ENCODE data around the gene CNGA1.
"Not testable (repeated sequence)": the region's sequence is repeated elsewhere in the genome, so short reads cannot be mapped to it uniquely, and the experiment has no call there.

Gene CNGA1

DNA sequence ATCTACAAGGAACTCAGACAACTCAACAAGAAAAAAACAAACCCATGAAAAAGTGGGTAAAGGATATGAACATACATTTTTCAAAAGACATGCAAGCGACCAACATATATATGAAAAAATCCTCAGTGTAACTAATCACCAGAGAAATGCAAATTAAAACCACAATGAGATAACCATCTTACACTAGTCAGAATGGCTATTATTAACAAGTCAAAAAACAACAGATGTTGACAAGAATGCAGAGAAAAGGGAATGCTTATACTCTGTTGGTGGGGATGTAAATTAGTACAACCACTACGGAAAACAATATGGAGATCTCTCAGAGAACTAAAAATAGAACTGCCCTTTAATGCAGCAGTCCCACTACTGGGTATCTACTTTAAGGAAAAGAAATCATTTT is 12.2 kb upstream of the CNGA1 start:
- DNase-seq: no peak

DNA sequence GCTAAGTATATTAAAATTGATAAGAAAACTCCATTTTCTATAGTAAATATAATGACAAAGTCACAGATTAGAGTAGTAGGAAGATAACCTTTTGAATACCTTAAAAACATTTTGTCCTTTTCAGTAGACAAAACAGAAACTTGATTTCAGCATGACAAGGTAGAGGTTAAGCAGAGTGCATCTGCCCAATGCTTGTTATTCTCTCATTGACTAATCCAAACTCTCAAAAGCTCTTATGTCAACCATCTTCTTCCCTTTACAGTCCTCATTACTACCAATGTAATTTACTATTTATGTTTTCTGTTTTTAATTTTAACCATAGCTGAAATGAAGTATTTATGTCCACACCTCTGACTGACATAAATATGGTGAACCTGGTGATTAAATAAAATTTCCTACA is 11.2 kb upstream of the CNGA1 start:
- no peak for DNase-seq

DNA sequence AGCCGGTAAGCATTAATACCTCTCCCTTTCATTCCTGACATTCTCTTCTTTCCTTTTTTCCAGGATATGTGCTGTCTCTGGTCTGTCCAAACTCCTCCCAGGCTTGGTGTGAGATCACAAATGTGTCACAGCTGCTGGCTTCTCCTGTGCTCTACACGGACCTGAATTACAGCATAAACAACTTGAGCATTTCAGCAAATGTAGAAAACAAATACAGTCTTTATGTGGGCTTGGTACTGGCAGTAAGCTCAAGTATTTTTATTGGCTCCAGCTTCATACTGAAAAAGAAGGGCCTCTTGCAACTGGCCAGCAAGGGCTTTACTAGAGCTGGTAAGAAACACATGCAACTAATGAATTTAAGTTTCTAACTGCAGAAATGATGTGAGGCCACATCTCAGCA is 8.5 kb upstream of the CNGA1 start:
- peak; percentile 71 for DNase-seq

DNA sequence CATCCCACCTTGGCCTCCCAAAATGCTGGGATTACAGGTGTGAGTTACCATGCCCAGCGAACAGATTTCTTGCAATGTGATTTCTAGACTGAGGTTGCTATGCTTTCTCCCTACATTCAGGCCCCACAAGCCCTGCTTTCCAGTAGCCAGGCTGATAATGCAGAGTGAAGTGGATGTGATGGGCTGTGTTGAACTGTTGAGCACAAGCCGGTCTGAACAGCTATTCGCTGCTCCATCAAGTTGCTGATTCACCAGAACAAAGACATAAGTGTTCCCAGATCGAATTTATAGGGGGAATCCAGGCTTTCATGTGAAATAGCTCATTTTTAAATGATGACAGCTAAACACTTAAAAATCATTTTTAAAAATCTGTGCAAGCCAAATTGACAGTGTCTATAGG is 8.0 kb upstream of the CNGA1 start:
- no peak for DNase-seq

DNA sequence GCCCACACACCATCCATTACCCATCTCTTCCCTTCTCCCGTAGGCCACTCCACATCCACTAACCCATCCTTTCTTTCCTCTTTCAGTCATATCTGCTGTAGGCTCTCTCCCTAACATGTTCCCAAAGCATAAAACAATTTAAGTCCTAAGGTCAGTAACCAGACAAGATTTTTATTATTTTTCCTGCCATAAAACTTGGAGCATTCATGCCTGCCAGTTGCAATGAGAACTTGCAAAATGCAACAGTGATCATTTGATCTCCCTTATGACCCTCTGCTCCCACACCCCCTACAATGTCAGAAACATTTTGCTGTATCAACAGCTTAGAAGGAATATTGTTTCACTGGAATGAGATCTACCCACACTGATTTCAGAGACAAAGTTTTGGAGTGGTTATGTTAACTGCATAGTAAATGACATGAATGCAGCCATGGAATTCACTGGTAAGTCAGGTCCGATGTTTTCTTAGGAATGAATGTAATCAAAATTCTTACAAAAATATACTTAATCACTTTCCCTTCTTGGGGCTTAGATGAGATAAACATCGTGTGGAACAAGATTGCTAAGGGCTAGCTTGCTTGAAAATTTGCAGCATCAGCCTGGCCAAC is 5.8 kb upstream of the CNGA1 start:
- no peak for DNase-seq

DNA sequence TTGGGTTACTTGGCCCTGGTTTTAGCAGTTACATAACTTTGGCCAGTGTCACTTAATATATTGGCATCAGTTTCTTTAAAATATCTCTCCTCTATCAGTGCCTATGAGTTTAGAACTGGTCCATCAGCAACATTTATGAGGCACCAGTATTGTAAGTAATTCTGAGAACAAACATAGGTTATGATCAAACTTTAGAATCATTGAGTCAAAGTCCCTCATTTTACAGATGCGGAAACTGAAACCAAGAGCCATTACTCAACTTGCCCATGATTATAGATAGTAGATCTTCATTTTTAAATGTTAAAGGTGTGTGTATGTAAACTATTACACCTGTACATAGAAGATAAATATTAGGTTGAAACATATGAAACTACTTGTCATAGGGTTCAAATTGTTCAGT is 4.6 kb upstream of the CNGA1 start:
- no peak for DNase-seq

DNA sequence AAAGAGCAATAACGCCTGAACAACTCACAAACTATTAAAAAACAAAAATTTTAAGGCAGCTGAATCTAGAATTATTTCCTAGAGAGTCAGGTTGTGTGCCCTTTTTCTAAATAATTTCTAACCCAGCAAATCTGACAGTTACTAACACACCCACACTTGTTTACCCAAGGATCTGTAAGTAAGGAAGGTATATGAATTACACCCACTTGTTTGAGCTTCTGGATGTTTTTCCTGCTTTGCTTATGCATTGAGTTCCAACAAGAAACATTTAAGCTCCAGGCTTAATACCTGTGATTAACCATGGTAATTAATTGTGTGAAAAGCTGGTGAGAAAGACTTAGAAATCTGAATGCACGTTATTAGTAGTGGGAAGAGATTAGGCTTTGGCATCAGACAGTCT is 1.6 kb upstream of the CNGA1 start:
- no peak for DNase-seq

DNA sequence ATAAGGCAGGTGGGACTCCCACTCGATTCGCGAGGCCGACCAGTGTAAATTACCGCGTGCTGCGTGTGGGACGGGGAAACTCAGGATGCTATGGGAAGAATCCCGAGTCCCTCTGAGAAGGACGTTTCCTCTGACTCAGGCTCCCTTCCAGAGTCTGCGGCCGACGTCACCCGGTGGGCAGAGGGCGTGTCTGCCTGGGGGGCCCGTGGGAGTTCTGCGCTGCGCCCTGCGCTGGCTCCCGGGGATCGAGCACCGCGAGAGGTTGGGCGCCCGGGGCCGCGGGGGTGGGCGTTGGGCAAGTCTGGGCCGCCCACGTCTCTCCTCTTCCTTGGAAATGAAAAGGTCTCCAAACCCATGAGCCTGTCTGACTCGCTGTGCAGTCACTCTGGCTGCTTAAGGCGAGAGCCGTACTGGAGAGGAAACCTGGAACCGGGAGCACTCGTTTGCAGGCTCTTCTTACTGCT is 659 bp upstream of the CNGA1 start:
- peak; percentile 24 for DNase-seq

DNA sequence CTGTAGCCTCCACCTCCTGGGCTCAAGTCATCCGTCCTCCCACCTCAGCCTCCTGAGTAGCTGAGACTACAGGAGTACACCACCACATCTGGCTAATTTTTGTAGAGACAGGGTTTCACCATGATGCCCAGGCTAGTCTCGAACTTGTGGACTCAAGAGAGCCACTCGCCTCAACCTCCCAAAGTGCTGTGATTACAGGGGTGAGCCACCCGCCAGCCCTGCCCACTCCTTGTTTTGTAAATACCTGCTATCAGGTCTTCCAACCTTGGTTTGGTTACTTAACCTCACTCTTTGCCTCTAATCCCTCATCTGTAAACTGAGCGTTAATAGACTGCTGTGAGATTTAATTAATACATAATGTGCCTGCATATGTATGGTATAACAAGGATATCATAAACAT is 803 bp downstream of the CNGA1 start:
- DNase-seq: no peak

DNA sequence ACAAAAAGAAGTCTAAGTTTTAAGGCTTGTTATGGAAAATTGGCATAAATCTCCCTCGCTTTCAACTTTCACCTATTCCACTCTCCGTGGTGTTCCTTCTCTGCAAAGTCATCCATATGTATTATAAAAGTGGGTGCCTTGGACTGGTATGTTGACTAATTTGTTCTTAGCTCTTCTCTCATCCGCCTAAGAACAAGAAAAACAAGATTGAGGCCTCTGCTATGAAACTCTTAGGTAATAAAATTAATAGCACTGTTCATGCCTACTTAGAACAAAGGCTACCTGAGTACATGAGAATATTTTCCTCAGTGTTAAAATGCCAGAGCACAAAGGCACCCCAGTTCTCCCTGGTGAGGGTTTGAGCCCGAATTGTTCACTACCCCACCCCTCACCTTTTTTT is 1.3 kb downstream of the CNGA1 start:
- no peak for DNase-seq

DNA sequence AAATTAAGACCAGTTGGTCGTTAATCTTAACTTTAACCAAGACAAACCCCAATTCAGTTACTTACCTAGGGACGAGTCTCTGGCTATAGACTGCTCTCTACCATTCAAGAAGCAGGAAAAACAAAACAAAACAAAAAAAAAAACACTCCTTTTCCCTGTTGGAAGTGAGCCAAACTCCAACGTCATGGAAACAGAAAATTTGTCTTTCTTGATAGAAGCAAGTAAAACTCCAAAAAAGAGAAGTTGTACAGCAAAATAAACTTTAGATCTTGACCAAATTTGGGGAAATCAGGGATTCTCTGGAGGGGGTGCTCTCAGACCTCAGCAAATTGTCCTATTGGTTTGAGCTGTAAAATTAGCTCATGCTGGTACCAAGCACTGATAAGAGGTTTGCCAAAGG is 3.7 kb downstream of the CNGA1 start:
- no peak for DNase-seq

DNA sequence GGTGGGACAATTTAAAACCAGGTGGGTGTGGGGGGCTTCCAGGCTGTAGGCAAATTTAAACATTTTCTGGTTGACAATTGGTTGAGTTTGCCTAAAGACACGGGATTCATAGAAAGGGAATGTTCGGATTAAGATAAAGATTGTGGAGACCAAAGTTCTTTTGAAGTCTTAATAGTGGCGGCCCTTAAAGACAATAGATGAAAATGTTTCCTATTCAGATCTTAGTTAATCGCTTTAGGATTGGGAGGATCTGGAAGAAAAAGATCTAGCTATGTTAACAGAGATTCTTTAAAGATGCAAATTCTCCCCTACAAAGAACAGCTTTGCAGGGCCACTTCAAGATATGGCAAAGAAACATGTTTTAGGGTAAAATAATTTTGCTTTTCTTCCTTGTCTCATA is 4.8 kb downstream of the CNGA1 start:
- no peak for DNase-seq

DNA sequence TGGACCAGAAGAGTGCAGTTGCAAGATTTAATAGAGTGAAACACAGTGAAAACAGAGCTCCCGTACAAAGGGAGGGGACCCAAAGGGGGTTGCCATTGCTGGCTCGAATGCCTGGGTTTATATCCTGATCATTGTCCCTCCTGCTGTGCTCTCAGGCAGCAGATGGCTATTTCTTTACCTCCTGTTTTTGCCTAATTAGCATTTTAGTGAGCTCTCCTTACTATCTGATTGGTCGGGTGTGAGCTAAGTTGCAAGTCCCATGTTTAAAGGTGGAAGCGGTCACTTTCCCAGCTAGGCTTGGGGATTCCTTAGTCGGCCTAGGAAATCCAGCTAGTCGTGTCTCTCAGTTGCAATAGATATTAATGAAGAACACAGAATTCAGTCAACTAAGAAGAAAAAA is 5.6 kb downstream of the CNGA1 start:
- DNase-seq: not testable (repeated sequence)

DNA sequence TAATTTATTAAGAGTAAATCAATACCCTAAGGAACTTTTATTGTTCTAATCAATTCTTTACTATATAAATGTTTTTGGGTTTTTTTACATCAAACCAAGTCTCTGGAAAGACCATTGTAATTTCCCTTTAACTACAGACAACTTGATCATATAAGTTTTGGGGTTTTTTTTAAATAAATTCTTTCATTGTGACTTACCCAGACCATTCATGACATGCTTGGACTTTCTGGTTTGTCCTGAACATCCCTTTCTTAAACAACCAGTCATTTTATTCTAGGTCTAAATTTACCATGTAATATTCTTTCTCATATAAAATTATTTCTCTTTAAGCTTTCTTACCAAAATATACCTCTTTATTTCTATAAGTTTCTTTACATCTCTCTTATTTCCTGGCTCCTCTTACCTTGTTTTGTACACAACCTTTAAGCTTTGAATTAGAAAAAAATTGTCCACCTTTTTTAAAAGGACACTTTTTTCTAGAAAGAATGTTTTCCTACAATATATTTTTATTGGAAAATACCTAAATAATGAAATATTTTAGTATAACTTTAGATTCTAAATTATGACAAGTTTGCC is 8.4 kb downstream of the CNGA1 start:
- DNase-seq: no peak

DNA sequence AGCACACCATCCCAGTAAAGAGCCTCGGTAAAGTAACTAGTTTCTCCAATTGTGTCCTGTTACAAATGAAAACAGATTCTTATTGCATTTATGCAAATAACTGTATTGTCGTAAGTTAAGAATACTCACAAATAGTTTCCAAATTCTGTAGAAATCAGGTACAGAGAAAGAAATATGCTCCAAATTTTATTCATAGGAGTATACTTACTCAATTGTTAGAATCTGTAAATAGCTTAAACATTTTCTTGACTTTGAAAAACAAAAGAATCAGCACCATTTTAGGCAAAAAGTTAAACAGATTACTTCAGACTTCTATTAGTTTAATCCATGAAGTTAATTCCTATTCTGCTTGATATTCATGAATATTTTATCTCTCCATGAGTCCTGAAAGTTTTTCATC is 10.7 kb downstream of the CNGA1 start:
- DNase-seq: no peak

DNA sequence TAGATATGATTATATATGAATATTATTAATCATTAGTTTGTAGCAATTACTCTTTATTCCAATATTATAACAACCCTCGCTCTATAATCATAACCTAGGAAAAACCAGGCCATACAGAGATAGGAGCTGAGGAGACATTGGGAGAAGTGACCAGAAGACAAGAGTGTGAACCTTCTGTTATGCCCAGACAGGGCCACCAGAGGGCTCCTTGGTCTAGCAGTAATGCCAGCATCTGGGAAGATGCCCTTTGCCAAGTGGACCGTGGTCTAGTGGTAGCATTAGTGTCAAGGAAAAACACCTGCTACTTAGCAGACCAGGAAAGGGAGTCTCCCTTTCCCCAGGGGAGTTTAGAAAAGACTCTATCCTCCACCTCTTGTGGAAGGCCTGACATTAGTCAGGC is 12.9 kb downstream of the CNGA1 start:
- DNase-seq: not testable (repeated sequence)

DNA sequence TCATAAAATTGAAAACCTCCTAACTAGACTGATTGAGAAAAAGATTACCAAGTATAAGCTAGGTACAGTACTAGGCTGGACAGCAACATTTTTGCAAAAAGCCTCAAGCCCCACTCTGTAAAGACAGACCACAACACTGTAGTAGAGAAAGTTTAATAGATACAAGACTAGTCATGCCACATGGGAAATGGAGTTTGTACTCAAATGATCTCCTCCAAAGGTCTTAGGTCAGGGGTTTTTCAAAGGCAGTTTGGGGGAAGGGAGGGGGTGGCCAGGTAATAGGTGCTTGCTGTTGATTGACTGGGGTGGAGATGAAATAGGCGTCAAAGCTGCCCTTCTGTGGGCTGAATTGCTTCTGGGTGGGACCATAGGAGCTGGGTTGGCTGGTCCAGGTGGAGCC is 14.2 kb downstream of the CNGA1 start:
- DNase-seq: no peak

DNA sequence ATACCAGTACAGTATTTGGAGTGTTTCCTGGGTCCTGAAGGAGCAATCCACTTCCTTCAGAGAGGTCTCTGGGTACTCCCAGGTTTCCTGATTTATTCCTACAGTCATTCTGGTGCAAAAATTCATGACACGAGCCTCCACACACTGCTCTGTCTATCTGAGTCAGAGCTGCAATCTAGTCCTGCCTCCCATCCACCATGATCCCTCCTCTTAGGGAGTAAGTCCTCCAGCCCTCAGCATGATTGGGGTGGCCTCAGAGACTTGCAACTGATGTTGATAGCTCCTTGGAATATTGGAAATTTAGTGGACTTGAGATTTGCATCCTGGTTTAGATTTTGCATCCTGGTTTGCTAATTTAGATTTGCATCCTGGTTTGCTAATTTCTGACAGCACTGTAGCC is 20.5 kb downstream of the CNGA1 start:
- no peak for DNase-seq

DNA sequence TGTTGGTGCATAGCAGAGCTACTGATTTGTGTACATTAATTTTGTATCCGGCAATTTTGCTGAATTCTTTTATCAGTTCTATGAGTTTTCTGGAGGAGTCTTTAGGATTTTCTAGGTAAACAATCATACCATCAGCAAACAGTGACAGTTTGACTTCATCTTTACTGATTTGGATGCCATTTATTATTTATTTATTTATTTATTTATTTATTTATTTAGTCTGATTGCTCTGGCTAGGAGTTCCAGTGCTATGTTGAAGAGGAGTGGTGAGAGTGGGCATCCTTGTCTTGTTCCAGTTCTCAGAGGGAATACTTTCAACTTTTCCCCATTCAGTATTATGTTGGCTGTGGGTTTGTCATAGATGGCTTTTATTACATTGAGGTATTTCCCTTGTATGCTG is 24.0 kb downstream of the CNGA1 start:
- not testable (repeated sequence) for DNase-seq

DNA sequence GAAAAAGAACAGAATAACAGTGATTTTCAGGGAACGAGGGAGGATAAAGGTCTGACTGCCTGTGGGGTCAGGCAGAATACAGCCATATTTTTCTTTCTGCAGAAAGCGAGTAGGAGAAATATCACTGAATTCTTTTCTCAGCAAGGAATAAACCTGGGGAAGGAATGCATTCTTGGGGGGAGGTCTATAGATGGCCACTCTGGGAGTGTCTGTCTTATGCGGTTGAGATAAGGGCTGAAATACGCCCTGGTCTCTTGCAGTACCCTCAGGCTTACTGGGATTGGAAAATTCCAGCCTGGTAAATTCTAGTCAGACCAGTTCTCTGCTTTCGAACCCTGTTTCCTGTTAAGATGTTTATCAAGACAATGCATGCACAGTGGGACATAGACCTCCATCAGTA is 26.3 kb downstream of the CNGA1 start:
- no peak for DNase-seq

DNA sequence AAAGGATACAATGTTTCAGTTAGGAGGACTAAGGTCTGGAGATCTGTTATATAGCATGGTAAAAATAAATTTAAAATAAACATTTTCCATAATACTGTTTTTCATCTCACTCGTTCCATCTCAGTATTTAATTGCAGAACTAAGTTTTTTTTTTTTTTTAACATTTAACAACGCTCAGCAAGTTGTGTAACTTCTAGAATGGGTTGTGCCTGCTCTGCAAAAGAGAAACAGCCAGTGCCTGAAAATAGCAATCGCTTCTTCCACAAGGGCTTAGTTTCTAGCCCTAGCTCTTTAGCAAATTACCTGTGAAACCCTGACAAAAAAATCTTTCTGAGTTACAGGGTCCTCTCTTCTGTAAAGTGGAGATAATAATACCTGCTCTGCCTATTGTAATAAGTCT is 41.9 kb downstream of the CNGA1 start:
- DNase-seq: no peak

DNA sequence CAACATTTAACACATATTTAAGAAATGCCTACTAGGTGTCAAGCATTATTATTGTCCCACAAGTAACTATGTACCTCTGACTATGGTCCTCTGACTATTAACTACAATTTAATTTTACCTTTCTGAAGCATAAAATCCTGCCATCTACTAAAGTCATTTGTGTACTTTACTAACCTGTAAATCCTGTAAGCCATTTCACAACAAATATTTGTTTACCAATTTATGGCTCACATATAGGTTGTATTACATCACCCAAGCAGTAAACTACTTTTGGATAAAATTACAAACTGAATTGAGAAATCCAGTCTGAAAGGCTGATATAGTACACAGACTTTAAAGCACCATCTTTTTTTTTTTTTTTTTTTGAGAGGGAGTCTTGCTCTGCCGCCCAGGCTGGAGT is 43.8 kb downstream of the CNGA1 start:
- no peak for DNase-seq

DNA sequence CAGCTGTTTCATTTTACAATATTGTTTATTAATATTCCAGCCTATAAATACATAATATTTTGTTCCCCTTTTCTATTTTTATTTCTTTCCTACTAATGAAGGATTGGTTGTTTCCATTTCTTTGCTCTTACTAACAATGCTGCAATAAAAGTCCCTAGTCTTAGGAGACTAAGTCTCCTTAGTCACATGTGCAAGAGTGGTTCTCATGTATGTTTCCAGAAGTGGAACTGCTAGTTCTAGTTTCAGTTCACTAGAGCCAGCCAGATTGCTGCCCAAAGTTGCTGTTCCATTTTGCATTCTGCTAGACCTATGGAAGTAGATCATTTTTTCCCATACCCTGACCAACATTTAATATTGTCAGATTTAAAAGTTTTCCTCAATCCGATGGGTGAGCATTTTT is 44.3 kb downstream of the CNGA1 start:
- DNase-seq: no peak

DNA sequence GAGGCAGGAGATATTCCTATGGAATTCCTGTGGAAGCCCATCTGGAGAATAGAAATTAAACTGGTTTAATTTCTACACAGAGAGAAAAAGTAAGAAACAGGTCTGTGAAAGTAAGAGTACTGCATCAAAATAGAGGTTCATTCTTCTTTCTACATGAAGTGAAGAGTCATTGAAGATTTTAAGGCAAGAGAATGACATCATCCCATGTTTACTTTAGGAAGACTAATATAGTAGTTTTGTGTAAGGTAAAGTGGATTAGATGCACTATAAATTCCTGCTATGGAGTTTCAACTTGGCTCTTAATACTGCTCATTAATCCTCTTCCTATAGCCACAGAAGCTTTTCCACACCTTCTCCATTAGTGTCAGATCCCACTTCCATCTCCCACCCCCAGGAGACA is 47.6 kb downstream of the CNGA1 start:
- no peak for DNase-seq

DNA sequence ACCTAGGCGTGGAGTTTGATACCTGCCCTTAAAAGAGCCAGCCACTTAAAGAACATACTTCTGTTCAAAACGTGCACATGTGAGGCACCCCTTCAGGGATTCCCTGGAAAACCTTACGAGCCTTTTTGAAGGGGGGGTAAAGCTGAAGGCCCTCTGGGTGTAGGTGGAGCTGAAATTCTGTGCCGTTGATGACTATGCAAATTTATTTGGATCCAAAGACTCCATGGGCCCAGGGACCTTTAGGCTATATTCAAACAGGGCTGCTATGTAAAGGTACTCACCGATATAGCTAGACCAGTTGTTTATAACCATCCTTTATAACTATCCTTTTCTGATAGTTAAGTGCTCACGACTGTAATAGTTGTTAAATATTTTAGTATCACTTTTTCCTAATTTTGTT is 61.8 kb downstream of the CNGA1 start:
- no peak for DNase-seq

DNA sequence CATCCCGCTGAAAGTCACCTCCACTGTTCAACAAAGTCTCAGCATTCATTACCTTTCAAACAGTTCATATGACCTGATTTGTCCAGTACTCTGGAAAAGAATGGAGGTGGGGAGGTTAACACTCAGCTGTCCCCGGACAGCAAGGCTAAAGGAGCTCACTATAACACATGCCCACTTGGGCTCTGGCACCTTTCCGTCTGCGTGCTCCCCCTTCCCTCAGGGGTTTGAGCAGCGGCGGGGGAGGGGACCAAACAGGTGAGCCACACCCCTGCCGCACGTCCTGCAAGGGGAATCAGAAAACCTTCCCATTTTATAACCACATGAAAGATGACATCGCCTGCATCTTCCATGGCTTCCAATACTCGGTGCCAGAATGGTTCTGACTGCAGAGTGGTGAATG is 62.2 kb downstream of the CNGA1 start:
- DNase-seq: no peak

All from NCI-H510A treated with DMSO at 0.1 percent for 48 hours (cell line).